GM12873 (cell line): ENCODE data around the gene CDX1.

ENCODE experiments used
- CTCF ChIP-seq: IDR thresholded peaks from 2 replicates; pipeline ENCODE4 v1.5.1; 2012; ENCODE audit warnings: low read depth, mild to moderate bottlenecking, moderate library complexity, low read length, control low read depth; ENCODE audit not compliant: insufficient read depth; ENCODE audit errors: missing control alignments

CDX1 gene

GRCh38 chr5:150137997-150138396 lies 28.6 kb upstream of the CDX1 start:
- TF ChIP-seq CTCF = no peak

DNA sequence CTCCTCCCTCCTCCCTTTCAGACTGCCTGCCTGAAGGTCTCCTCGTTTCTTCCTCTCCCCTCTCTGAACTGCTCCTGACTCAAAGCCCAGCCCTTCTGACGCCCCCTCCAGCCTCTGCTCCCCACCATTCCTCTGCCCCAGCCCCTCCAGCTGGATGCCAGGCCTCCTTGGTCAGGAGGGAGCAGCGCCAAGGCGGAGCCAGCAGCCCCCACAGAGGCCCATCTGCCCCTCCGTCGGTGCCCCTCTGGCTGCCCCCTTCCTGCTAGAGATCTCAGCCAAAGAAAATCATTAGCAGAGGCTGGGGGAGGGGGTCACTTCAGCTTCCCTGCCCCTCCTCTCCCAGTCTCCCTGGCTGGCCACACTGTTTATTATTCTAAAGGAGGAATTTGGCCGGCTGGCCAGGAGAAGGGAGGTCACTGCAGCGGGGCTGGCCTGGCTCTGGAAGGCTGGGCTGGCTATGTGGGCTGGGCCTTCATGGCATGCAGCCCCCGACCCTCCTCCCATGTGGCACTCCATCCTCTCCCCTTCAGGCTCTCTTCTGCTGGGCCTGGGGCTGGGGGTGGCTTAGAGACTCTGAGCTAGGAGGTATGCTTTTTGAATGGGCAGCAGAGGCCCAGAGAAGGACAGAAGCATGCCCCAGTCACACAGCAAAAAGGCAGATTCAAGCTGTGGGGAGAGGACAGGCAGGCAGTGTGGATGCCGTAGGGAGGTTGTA lies 27.9 kb upstream of the CDX1 start:
- no peak for TF ChIP-seq CTCF

GRCh38 chr5:150139334-150139733 lies 27.2 kb upstream of the CDX1 start:
- no peak for TF ChIP-seq CTCF

DNA sequence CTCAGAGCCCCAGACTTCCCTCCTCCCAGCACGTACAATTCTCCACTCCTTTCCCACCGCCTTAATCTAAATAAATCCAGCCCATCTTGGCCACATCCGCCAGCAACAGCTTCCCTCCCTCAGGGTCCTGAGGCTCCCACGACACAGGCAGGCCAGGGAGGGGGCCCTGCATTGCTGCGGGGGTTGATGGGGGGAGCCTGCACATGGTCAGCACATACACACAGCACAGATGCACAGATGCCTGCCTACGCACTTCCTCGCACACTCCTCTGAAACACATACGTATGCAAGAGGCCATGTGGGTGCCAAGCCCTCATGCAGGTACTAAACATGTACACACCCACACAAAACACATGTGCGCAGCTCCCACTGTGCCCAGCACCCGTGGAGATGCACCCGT lies 25.7 kb upstream of the CDX1 start:
- TF ChIP-seq CTCF = no peak

GRCh38 chr5:150141544-150142184 lies 24.9 kb upstream of the CDX1 start:
- no peak for TF ChIP-seq CTCF

GRCh38 chr5:150142185-150142958 lies 24.2 kb upstream of the CDX1 start:
- no peak for TF ChIP-seq CTCF

GRCh38 chr5:150142959-150143349 lies 23.6 kb upstream of the CDX1 start:
- TF ChIP-seq CTCF = no peak
